Inflammatory macrophage treated with lipopolysaccharide for 1 hour (primary cell): Measurements from ENCODE around the gene PITPNM2.

ENCODE experiments used
- DNase-seq, 2 donors: peaks; one replicate each; pipeline ENCODE4 v3.0.0-alpha.2; 2020 to 2022

The PITPNM2 gene

DNA sequence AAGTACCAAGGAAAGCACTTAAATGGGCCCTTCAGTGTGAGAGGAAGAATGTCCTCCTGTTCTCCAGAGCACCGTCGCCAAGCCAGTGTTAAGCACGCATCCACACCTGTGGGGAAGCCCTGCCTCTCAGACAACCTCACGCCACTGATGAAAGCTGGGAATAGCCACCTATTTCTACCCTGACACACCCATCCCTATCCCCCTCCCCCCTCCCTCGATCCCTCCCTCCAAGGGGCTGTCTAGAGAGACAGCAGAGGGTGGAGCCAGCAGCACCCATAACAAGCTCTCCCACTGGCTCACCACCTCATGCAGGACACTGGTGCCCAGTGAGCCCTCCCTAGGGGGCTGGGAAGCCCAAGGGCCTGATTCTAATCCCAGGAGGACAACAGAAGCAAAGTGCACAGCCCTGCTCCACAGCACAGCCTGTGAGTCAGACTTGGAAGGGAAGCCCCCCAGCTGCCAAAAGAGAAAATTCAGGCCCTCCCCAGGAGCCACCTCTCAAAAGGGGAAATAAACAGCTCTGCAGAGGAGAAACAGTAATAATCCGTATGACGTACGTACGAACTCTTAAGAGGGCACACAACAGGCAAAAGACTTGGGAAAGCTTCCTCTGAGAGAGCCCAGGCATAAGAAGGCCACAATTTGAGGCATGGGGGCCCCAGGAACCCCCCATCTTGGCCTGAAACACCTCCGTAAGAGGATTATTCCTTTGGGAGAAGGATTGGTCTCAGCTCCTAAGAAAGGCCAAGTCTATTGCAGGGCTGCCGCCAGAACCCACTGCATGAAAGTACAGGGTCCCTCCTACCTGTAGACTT lies 7.8 kb downstream of the PITPNM2 start:
- peak; percentile 38 to 40 for DNase-seq

DNA sequence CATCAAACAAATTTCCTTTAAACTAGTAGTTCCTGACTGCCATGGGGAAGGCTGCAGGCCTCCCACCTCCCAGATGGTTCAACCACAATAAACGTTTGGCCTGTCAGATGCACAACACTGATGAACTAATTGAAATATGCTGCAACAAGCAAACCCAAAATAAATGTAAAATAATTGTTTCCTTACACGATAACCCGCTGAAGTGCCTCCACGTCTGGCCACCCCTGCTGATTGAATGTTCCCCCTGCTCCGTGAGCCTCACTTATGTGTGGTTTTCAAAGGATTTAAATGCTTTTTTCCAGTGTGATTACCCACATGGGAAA lies 8.4 kb downstream of the PITPNM2 start:
- DNase-seq, result no peak

DNA sequence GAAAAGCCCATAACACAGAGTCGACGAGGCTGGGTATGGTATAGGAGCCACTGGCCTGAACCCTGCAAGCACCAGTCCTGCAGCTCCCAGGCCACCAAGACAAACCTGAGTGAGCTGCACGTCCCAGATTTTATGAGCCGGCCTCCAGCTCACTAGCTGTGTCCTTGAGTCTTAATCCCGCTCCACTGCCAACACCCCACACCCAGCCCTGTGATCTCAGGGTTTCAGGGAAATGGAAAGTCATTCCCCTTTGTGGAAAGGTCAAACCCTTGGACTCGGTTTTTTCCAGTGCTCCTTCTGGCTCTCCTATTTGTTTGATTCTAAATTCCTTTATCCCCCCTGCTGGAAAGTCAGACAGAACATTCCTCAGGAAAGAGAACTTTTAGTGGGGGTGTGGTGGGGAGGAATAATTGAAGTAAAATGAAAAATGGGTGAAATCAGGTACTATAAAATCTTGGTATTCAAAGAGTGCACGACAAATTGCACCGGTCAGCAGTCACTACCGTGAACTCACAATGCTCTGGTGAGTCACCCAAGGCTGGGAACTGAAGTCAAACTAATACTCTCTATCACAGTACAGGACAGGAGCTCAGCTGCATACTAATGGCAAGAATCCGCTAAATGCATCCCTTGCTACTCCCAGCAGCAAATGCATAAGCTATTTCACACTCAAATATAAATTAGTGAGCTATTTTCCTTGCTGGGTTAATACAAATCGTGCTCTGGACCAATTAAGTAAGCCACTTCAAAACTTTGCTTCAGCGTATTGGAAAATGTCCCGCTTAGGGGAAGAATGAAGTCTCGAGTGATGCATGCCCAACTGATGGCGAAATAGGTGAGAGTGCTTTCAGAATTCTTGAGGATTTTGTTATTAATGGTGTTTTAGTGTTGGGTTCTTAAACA lies 9.0 kb downstream of the PITPNM2 start:
- no peak for DNase-seq

- DNase-seq, result no peak
Measured at GRCh38 chr12:123140676-123141614, 9.9 kb downstream of the PITPNM2 start.

GRCh38 chr12:123139926-123140675 lies 10.8 kb downstream of the PITPNM2 start:
- no peak for DNase-seq

DNA sequence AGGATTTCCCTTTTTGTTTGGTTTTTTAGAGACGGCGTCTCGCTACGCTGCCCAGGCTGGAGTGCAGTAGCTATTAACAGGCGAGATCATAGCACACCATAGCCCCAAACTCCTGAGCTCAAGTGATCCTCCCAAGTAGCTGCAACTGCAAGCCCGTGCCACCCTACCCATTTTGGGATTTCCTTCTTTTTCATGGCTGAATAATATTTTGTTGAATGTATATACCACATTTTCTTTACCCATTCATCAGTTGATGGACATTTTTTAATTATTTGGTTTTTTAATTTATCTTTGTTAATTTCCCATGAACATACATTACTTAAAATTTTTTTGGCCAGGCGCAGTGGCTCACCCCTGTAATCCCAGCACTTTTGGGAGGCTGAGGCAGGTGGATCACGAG lies 15.2 kb downstream of the PITPNM2 start:
- DNase-seq, result no peak

- no peak for DNase-seq
Measured at GRCh38 chr12:123134826-123135225, 16.1 kb downstream of the PITPNM2 start.

DNA sequence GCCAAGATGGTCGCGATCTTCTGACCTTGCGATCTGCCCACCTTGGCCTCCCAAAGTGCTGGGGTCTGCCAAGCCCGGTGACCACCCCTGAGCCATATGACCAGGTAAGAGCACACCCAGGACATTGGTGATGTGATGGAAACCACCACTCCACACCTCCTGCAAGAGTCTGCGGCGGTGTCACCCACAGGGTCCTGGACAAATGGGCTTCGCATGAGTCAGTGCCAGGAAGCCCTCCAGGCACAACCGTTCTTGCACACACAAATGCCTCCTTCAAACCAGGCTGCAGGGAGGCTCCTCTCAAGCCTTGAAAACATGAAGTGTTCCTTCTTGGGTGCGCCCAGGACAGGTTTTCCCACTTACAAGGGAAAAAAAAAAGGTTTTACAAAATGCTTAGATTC lies 16.6 kb downstream of the PITPNM2 start:
- no peak for DNase-seq

GRCh38 chr12:123133701-123134100 lies 17.2 kb downstream of the PITPNM2 start:
- DNase-seq, result no peak

DNA sequence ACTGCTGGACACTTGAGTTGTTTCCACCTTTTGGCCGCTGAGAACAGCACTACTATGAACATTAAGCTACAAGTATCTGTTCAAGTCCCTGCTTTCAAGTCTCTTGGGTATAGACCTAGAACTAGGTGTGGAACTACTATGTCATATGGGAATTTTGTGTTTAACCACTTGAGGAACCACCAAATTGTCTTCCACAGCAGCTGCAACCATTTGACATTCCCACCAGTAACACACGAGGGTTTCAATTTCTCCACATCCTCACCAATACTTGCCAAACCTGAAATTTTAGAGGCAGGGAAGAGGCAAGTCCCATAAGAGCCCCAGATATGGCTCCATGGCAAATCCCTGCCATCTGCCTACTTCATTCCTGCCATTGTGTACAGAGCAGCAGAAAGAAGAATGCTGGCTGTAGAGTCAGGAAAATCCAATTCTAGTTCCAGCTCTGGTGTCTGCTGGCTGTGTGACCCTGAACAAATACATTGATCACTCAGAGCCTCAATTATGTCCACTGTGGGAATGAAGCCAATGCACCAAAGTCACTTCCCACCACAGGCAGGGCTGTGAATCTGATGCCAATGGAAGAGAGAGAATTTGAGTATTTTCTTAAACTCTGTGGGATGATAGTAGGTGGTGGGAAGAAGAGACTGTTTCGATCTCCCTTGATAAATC lies 17.8 kb downstream of the PITPNM2 start:
- no peak for DNase-seq

DNA sequence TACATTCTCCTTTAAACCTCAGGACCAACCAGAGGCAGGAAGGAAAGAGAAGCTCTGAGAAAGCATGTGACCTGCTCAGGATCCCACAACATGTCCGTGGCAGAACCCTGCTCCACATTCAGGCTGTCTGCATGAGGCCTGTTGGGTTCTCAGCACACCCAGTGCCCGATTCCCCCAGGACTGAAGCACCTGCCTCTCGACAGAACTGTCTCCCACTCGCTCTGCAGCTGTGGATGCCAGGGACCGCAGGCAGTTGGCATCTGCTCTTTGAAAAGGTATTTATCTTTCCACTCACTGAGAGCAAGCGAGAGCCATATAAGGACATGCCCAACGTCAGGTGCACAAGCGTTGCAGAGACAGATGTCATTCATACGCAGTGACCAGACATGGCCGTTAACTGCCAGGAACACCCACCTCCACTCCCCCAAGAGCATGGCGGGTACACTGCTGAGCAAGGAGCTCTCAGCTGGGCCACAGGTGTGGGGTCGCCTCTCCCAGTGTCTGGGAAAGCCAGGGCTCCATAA lies 18.9 kb downstream of the PITPNM2 start:
- DNase-seq, result no peak

DNA sequence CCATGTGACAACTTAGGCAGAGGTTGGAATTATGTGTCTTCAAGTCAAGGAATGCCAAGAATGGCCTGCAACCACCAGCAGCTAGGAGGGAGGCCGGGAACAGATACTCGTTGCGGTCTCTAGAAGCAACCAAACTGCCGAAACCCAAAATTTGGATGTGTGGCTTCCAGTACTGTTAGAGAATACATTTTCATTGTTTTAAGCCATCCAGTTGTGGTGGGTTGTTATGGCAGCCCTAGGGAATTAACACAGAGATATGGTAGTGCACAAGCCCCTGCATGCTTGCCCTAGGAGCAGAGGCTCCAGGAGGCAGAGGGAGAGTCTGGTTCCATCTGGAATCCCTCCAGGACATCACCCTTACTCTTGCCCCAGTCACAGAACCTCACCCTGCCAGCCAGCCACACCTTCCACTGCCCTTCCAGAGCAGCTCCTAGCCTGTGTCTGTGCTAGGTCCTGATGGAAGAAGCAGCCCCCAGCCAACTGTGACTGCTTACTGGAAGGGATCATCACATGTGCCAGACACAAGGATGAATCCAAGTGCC lies 19.5 kb downstream of the PITPNM2 start:
- no peak for DNase-seq

DNA sequence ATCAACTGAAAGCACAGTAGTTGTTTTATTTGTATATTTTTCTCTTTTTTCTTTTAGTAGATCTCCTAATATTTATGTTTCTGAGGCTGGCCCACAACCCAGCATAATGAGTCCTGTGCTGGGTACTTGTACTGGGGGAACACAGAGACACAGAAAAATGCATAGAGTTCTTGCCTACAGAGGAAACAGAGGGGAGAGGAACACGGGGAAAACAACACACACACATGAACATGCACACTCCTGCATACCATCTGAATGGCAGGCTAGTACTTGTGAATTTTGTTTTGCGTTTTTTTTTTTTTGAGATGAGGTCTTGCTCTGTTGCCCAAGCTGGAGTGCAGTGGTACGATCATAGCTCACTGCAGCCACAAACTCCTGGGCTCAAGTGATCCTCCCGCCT lies 21.3 kb downstream of the PITPNM2 start:
- DNase-seq, result no peak

- no peak for DNase-seq
Measured at GRCh38 chr12:123127182-123127495, 23.8 kb downstream of the PITPNM2 start.

- no peak for DNase-seq
Measured at GRCh38 chr12:123126294-123127181, 24.4 kb downstream of the PITPNM2 start.

- no peak for DNase-seq
Measured at GRCh38 chr12:123122626-123123025, 28.3 kb downstream of the PITPNM2 start.

DNA sequence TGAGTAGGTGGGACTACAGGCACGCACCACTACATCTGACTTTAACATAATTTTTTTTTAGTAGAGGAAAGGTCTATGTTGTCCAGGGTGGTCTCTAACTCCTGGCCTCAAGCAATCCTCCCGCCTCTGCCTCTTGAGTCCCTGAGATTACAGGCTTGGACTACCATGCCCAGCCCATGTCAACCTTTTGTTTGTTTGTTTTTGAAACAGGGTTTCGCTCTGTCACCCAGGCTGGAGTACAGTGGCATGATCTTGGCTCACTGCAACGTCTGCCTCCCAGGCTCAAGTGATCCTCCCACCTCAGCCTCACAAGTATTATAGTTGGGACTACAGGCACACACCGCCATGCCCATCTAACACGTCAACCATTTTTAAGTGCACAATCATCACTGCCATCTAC lies 29.2 kb downstream of the PITPNM2 start:
- DNase-seq, result no peak

DNA sequence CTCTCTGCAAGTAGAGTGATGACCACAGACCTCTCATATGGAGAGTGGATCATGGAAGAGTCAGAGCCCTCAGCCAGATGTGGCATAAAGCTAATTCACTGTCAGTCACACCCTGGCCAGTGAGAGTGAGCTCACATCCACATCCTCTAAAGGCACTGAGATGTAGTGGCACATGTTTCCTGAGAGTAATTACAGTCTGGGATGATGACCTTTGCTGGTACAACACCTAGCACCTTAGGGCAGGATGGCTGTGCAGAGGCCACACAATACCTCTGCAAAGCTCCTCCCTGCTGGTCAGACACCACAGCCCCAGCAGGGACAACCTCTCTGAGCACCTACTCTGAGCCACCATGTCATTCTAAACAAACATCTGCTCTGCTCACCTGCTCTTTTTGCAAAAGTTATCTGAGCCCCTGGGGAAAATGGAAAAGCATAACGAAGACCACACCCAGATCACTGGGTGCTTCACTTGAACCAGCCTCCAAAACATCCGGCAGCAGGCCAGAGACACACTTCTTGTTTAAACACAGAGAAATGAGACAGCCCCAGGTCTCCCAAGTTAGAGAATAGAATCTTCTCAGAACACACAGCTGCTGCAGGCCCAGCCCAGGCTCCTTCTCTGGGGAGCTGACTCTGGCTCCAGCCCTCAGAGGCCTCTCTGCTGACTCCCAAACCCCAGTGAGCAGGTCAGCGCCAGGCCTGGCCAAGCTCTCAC lies 30.3 kb downstream of the PITPNM2 start:
- DNase-seq, result no peak

DNA sequence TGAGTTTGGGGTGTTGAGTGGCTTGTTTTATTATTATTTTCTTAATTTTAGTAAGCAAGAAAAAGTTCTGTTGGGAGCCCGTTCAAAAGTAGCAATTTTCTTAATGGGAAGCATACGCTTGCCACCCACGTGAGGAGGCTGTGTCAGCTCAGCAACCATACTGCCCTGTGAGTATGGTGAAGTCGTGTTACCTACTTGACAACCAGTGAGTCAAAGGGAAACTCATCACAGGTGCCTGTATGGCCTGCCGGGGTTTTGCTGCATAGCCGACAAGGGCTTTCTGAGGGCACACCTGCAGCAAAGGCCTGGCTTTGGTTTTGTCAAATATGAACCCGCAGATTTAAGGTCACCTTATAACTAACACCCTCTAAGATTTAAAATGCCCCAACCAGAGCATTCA lies 31.1 kb downstream of the PITPNM2 start:
- no peak for DNase-seq

GRCh38 chr12:123118497-123118896 lies 32.4 kb downstream of the PITPNM2 start:
- no peak for DNase-seq
